MM.1S (cell line): Measurements from ENCODE around the gene SRI.

Experiments
- DNase-seq: peaks from one replicate; pipeline ENCODE4 v3.0.0-alpha.2; 2015
- H2AFZ ChIP-seq: fragments of 300-600 bp; sonication (generic); 2 replicates; pipeline ENCODE4 v1.6.0; 2016; ENCODE audit warnings: antibody characterized with exemption, low read length
- H3F3A ChIP-seq: fragments of 300-600 bp; sonication (generic); 2 replicates; pipeline ENCODE4 v1.6.1; 2016; ENCODE audit warnings: mild to moderate bottlenecking, antibody characterized with exemption, low read length, moderate library complexity, mixed read lengths; ENCODE audit not compliant: insufficient read depth
- H3K27ac ChIP-seq: fragments of 300-600 bp; sonication (generic); 2 replicates; pipeline ENCODE4 v1.5.1; 2016; ENCODE audit warnings: mild to moderate bottlenecking, low read length
- H3K27me3 ChIP-seq: fragments of 300-600 bp; sonication (generic); replicated peaks from 2 replicates; pipeline ENCODE4 v1.6.0; 2016; ENCODE audit warnings: low read length; ENCODE audit not compliant: insufficient read depth
- H3K36me3 ChIP-seq: fragments of 300-600 bp; sonication (generic); replicated peaks from 2 replicates; pipeline ENCODE4 v1.6.1; 2016; ENCODE audit warnings: mild to moderate bottlenecking, low read length, mixed read lengths; ENCODE audit not compliant: insufficient read depth
- H3K4me1 ChIP-seq: fragments of 300-600 bp; sonication (generic); 2 replicates; pipeline ENCODE4 v1.6.1; 2016; ENCODE audit warnings: low read length, mixed read lengths
- H3K4me2 ChIP-seq: fragments of 300-600 bp; sonication (generic); 2 replicates; pipeline ENCODE4 v1.6.0; 2016; ENCODE audit warnings: low read depth, low read length
- H3K4me3 ChIP-seq: fragments of 300-600 bp; sonication (generic); 2 replicates; pipeline ENCODE4 v1.5.1; 2016; ENCODE audit warnings: low read length, mixed read lengths
- H3K79me2 ChIP-seq: fragments of 300-600 bp; sonication (generic); 2 replicates; pipeline ENCODE4 v1.6.1; 2016; ENCODE audit warnings: mixed run types, low read length, mixed read lengths
- H3K9ac ChIP-seq: fragments of 300-600 bp; sonication (generic); 2 replicates; pipeline ENCODE4 v1.6.1; 2016; ENCODE audit warnings: low read length, mixed read lengths
- H3K9me2 ChIP-seq: fragments of 300-600 bp; sonication (generic); replicated peaks from 2 replicates; pipeline ENCODE4 v1.6.1; 2016; ENCODE audit warnings: mild to moderate bottlenecking, low read length, mixed read lengths; ENCODE audit not compliant: insufficient read depth
- H3K9me3 ChIP-seq: fragments of 300-600 bp; sonication (generic); replicated peaks from 2 replicates; pipeline ENCODE4 v1.6.1; 2016; ENCODE audit warnings: mild to moderate bottlenecking, low read length, mixed read lengths; ENCODE audit not compliant: insufficient read depth
- H4K20me1 ChIP-seq: fragments of 300-600 bp; sonication (generic); 2 replicates; pipeline ENCODE4 v1.6.1; 2016; ENCODE audit warnings: mild to moderate bottlenecking, low read length, moderate library complexity, mixed read lengths; ENCODE audit not compliant: insufficient read depth
- CTCF ChIP-seq: fragments of 300-600 bp; sonication (generic); IDR thresholded peaks from 2 replicates; pipeline ENCODE4 v1.5.1; 2016; ENCODE audit warnings: antibody characterized with exemption, low read length, mixed read lengths
- EZH2 ChIP-seq: fragments of 300-600 bp; sonication (generic); optimal IDR thresholded peaks from 2 replicates; pipeline ENCODE3; 2017; ENCODE audit warnings: low read depth, mild to moderate bottlenecking, antibody characterized with exemption, low read length, mixed read lengths
- EZH2phosphoT487 ChIP-seq: fragments of 300-600 bp; sonication (generic); IDR thresholded peaks from 2 replicates; pipeline ENCODE4 v1.6.1; 2018; ENCODE audit warnings: antibody characterized with exemption, low read length

The SRI gene

GRCh38 chr7:88200789-88201188 is 19.0 kb downstream of the SRI start:
- H2AFZ ChIP-seq: no peak overlapping the region
- no peaks in the 10 kb centered on the region for H3K9me2 ChIP-seq
- H4K20me1 ChIP-seq: no peaks in the 10 kb centered on the region
- H3K36me3 ChIP-seq: no peaks in the 10 kb centered on the region
- H3K9me3 ChIP-seq: no peaks in the 10 kb centered on the region
- no peaks in the 10 kb centered on the region for H3K27me3 ChIP-seq
- DNase-seq: no peak
- no peak overlapping the region for H3K4me3 ChIP-seq
- no peak overlapping the region for H3K4me2 ChIP-seq
- H3K9ac ChIP-seq: no peak overlapping the region
- no peaks in the 10 kb centered on the region for H3F3A ChIP-seq
- H3K4me1 ChIP-seq: peaks cover 18% of the 10 kb centered on the region
- H3K79me2 ChIP-seq: no peaks in the 10 kb centered on the region
- no peak overlapping the region for H3K27ac ChIP-seq
- TF ChIP-seq CTCF (no peak), EZH2 (no peak), EZH2phosphoT487 (no peak)

- H3K4me2 ChIP-seq: no peak overlapping the region
- peaks cover 15% of the 10 kb centered on the region for H3K4me1 ChIP-seq
- H2AFZ ChIP-seq: no peak overlapping the region
- no peaks in the 10 kb centered on the region for H3K9me3 ChIP-seq
- no peaks in the 10 kb centered on the region for H4K20me1 ChIP-seq
- H3K27ac ChIP-seq: no peak overlapping the region
- no peak overlapping the region for H3K4me3 ChIP-seq
- no peak overlapping the region for H3K9ac ChIP-seq
- no peak for TF ChIP-seq EZH2phosphoT487
- H3K9me2 ChIP-seq: no peaks in the 10 kb centered on the region
- H3K27me3 ChIP-seq: no peaks in the 10 kb centered on the region
- H3K36me3 ChIP-seq: no peaks in the 10 kb centered on the region
- no peaks in the 10 kb centered on the region for H3F3A ChIP-seq
- H3K79me2 ChIP-seq: no peaks in the 10 kb centered on the region
- DNase-seq: no peak
These were observed 19.6 kb downstream of the SRI start for GRCh38 chr7:88200261-88200660.

- no peak for DNase-seq
- no peak for TF ChIP-seq EZH2
- TF ChIP-seq CTCF: no peak
- no peak for TF ChIP-seq EZH2phosphoT487
- Histone ChIP-seq H3K4me1 (no peaks in the 10 kb centered on the region), H3K9me3 (no peaks in the 10 kb centered on the region), H2AFZ (no peak overlapping the region), H3K4me2 (no peak overlapping the region), H3K36me3 (no peaks in the 10 kb centered on the region), H4K20me1 (no peaks in the 10 kb centered on the region), H3K27ac (no peak overlapping the region), H3K79me2 (no peaks in the 10 kb centered on the region), H3K27me3 (no peaks in the 10 kb centered on the region), H3F3A (no peaks in the 10 kb centered on the region), H3K9me2 (no peaks in the 10 kb centered on the region), H3K9ac (no peak overlapping the region), H3K4me3 (no peak overlapping the region)
These were observed 27.9 kb downstream of the SRI start for GRCh38 chr7:88191911-88192310.

- H3K9me2 ChIP-seq: no peaks in the 10 kb centered on the region
- no peak overlapping the region for H3K27ac ChIP-seq
- no peak overlapping the region for H3K9ac ChIP-seq
These were observed 34.2 kb downstream of the SRI start for GRCh38 chr7:88185650-88186049.

More at GRCh38 chr7:88185650-88186049, 34.2 kb downstream of the SRI start:
- no peak for DNase-seq
- Histone ChIP-seq H3K4me1 (peaks cover 11% of the 10 kb centered on the region), H4K20me1 (no peaks in the 10 kb centered on the region), H3K27me3 (no peaks in the 10 kb centered on the region), H3K4me2 (no peak overlapping the region), H3F3A (0 out of 2 replicates have a peak, but pooled peaks cover 4% of the 10 kb centered on the region), H3K9me3 (no peaks in the 10 kb centered on the region), H3K79me2 (no peaks in the 10 kb centered on the region), H2AFZ (no peak overlapping the region), H3K36me3 (no peaks in the 10 kb centered on the region), H3K4me3 (no peak overlapping the region)
- no peak for TF ChIP-seq CTCF
- no peak for TF ChIP-seq EZH2phosphoT487
- no peak for TF ChIP-seq EZH2
